HepG2 (cell line): ENCODE measurements around the gene DSG2. TPM values are rescaled to one million over a fixed set of nuclear protein-coding genes. Genes with fewer than 3 reads are reported as not detected.

Experiments
- ESRRA ChIP-seq: sonication (generic); formaldehyde crosslinking; IDR thresholded peaks from 2 replicates; pipeline ENCODE4 v1.5.1; 2020; ENCODE audit warnings: mild to moderate bottlenecking, low read depth, missing genetic modification reagents
- FOXJ3 ChIP-seq: sonication (generic); formaldehyde crosslinking; IDR thresholded peaks from 2 replicates; pipeline ENCODE4 v1.4.0; 2020; ENCODE audit warnings: missing genetic modification reagents, mild to moderate bottlenecking, borderline replicate concordance
- MXD4 ChIP-seq: IDR thresholded peaks from 2 replicates; pipeline ENCODE4 v1.6.1; 2016; ENCODE audit warnings: mild to moderate bottlenecking, missing biosample characterization, missing genetic modification reagents
- NR2F1 ChIP-seq, 2 experiments: fragments of 450-650 bp in 1 of 2; formaldehyde crosslinking in 1 of 2; IDR thresholded peaks; 2 replicates each; pipeline versions ENCODE4 v1.5.0 to v1.6.1; 2016 to 2020; ENCODE audit warnings: mild to moderate bottlenecking in 1 of 2, missing compliant biosample characterization in 1 of 2, missing genetic modification reagents in 1 of 2, moderate library complexity in 1 of 2
- PATZ1 ChIP-seq: sonication (generic); formaldehyde crosslinking; IDR thresholded peaks from 2 replicates; pipeline ENCODE4 v1.4.0; 2020; ENCODE audit warnings: missing genetic modification reagents
- SAFB2 ChIP-seq: sonication (generic); formaldehyde crosslinking; IDR thresholded peaks from 2 replicates; pipeline ENCODE4 v1.5.1; 2020; ENCODE audit warnings: missing genetic modification reagents, low read depth, mild to moderate bottlenecking, borderline replicate concordance
- SOX6 ChIP-seq, 2 experiments: fragments of 450-650 bp in 1 of 2; sonication (generic) in 1 of 2; formaldehyde crosslinking in 1 of 2; IDR thresholded peaks; 2 replicates each; pipeline versions ENCODE4 v1.4.0 to v1.6.1; 2017 to 2020; ENCODE audit warnings: antibody characterized with exemption in 1 of 2, mild to moderate bottlenecking in 1 of 2, missing genetic modification reagents in 1 of 2
- TEAD3 ChIP-seq: optimal IDR thresholded peaks from 2 replicates; pipeline ENCODE3; 2016; ENCODE audit warnings: borderline replicate concordance
- ZNF318 ChIP-seq: sonication (generic); formaldehyde crosslinking; IDR thresholded peaks from 2 replicates; pipeline ENCODE4 v1.4.0; 2020; ENCODE audit warnings: mild to moderate bottlenecking, missing genetic modification reagents
- ZNF792 ChIP-seq: IDR thresholded peaks from 2 replicates; pipeline ENCODE4 v1.6.1; 2016
- ZSCAN5A ChIP-seq: sonication (generic); formaldehyde crosslinking; IDR thresholded peaks from 2 replicates; pipeline ENCODE4 v1.8.0; 2022; ENCODE audit warnings: mild to moderate bottlenecking, missing genetic modification reagents, borderline replicate concordance
- polyA plus RNA-seq, 8 experiments: library from polyadenylated mRNA; depleted of rRNA in 3 of 8; stranded (reverse) in 7 of 8; unstranded in 1 of 8; fragments of >200 nt; fragmentation: Illumina TruSeq in 4 of 8; extraction: Trizol in 4 of 8; gene quantifications; 2 replicates each; pipeline versions ENCODE4 v1.2.1 to v1.2.3, GENCODE V29; 2011 to 2016; ENCODE audit warnings: low read depth in 4 of 8, missing spikeins in 1 of 8, mixed read lengths in 1 of 8; ENCODE audit not compliant: insufficient read depth in 1 of 8
- total RNA-seq, 5 experiments: library from RNA; depleted of rRNA; stranded (reverse); fragments of >200 nt; fragmentation: Illumina TruSeq; extraction: Trizol; gene quantifications; 2 replicates each; pipeline ENCODE4 v1.2.3, GENCODE V29; 2016; ENCODE audit warnings: low read depth in 1 of 5
- TF ChIP-seq, protein P1 (sequence below): sonication (generic); formaldehyde crosslinking; conservative IDR thresholded peaks from 2 replicates; pipeline ENCODE4 v1.5.0; 2020; ENCODE audit warnings: missing genetic modification reagents

Gene DSG2
- total and polyA plus RNA-seq, 2 of the 13 experiments (the other 11 are each of a cell fraction or from before 2014, with no cell fraction given): 23.3 to 66.7 TPM

GRCh38 chr18:31566576-31567306, 68.8 kb downstream of the DSG2 start (continued):
- no peak; the same call in 1 of the 2 replicates for TF ChIP-seq ZNF318 (CRISPR knock-in tag)
- TF ChIP-seq PATZ1 (CRISPR knock-in tag): no peak
- TF ChIP-seq ZNF792 (CRISPR knock-in tag): no peak
- TF ChIP-seq TEAD3 (CRISPR knock-in tag): no peak
- TF ChIP-seq ZSCAN5A (CRISPR knock-in tag): 0 out of 2 replicates have a peak, but pooled peaks have one; percentile 10
- 0 out of 2 replicates have a peak, but pooled peaks have one; percentile 49 for TF ChIP-seq MXD4 (CRISPR knock-in tag)
- no peak for TF ChIP-seq FOXJ3
- TF ChIP-seq ESRRA (CRISPR knock-in tag): peak; percentile 65; the same call in 1 of the 2 replicates
- TF ChIP-seq, protein P1, sequence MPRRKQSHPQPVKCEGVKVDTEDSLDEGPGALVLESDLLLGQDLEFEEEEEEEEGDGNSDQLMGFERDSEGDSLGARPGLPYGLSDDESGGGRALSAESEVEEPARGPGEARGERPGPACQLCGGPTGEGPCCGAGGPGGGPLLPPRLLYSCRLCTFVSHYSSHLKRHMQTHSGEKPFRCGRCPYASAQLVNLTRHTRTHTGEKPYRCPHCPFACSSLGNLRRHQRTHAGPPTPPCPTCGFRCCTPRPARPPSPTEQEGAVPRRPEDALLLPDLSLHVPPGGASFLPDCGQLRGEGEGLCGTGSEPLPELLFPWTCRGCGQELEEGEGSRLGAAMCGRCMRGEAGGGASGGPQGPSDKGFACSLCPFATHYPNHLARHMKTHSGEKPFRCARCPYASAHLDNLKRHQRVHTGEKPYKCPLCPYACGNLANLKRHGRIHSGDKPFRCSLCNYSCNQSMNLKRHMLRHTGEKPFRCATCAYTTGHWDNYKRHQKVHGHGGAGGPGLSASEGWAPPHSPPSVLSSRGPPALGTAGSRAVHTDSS (CRISPR knock-in tag): no peak
- no peak for TF ChIP-seq SAFB2 (CRISPR knock-in tag)
- TF ChIP-seq NR2F1 (CRISPR knock-in tag; IDR thresholded peaks at IDR 0.05): 0 out of 4 replicates have a peak, but pooled peaks of 1 of the 2 experiments have one; percentile 8
- no peak for TF ChIP-seq SOX6 (IDR thresholded peaks at IDR 0.05)
- peak; percentile 53; the same call in 1 of the 2 replicates for TF ChIP-seq SOX6 (CRISPR knock-in tag; IDR thresholded peaks at IDR 0.05)
